Stimulated activated CD4-positive, alpha-beta T cell treated with anti-CD3 and anti-CD28 coated beads, Interleukin-4, amount 100 ng/mL, for 1 hour (primary cell): ENCODE measurements around the gene TRIP13.

Experiments
- DNase-seq: peaks from one replicate; pipeline ENCODE4 v3.0.0-alpha.2; 2020

TRIP13 gene

DNA sequence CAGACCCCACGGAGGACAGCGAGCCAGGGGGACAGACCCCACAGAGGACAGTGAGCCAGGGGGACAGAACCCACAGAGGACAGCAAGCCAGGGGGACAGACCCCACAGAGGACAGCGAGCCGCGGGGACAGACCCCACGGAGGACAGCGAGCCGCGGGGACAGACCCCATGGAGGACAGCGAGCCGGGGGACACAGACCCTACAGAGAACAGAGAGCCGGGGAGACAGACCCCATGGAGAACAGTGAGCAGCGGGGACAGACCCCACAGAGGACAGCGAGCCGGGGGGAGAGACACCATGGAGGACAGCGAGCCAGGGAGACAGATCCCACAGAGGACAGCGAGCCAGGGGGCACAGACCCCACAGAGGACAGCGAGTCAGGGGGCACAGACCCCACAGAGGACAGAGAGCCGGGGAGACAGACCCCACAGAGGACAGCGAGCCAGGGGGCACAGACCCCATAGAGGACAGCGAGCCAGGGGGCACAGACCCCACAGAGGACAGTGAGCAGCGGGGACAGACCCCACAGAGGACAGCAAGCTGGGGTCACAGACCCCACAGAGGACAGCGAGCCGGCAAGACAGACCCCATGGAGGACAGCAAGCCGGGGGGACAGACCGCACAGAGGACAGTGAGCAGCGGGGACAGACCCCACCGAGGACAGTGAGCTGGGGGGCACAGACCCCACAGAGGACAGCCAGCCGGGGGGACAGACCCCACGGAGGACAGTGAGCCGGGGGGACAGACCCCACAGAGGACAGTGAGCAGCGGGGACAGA, 37.5 kb upstream of the TRIP13 start:
- DNase-seq = no peak

DNA sequence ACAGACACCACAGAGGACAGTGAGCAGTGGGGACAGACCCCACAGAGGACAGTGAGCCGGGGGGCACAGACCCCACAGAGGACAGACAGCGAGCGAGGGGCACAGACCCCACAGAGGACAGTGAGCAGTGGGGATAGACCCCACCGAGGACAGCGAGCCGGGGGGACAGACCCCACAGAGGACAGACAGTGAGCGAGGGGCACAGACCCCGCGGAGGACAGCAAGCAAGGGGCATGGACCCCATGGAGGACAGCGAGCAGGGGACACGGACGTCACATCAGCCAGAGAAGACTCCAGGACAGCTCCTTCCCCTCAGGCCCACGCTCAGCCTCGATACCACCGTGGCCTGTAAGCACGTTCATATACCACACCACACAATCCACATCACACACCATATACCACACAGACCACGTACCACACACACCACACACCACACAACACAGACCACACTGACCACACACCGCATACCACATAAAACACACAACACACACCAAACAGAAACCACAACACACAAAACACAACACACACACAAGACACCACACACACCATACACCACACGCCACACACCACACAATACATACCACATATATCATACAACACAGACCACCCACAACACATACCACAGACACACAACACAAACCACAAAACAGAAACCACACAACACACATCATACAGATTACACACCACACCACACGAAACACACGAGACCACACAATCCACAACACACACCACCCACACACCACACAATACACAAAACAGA, 36.7 kb upstream of the TRIP13 start:
- no peak for DNase-seq

DNA sequence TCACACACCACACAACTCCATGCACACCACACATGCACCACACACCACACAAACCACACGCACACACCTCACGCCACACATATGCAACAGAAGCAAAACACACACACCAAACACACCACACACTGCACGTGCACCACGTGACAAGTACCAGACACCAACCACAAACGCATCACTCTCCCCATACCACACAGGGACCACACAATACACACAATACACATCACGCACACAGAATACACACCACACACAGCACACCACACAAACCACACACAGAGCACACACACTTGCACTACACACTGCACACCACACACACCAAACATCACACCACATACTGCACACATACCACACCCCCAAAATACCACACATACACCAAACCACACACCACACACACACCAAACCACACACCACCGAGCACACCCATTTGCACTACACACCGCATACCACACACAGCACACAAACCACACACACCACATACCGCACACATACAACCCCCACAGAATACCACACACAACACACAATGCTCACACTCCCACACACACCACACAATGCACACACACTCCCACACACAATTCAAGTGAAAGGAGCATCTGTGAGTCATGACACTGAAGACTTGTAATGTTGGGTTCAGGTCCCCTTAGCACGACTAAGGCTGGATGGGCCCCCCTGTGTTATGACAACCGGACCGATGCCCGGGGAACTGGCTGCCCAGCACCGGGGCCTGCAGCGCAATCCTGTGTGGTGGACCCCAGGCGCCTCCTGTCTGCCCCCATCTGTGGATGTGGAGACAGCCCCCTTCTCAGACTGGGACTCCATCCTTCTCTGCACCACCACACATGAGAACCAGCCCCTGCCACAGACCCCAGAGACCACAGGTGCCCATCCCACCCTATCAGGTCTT, 35.9 kb upstream of the TRIP13 start:
- DNase-seq = no peak

DNA sequence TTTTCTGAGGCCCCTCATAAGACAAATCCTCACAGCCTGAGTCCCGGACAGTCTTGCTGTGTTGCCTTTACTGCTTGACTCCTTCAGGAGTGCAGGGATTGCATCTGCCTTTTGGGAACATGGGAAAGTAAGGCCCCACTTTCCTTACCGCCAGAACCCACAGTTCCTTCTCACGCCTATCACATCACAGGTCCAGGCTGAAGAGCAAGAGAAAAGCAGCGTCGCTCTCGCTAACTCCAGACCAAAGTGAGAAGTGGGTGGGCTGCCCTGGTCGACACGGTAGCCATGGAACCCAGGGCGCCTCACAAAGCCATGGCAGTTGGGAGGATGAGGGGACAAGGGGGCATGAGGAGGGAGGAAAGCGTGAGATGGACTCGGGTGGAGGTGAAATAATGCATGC, 34.0 kb upstream of the TRIP13 start:
- no peak for DNase-seq

DNA sequence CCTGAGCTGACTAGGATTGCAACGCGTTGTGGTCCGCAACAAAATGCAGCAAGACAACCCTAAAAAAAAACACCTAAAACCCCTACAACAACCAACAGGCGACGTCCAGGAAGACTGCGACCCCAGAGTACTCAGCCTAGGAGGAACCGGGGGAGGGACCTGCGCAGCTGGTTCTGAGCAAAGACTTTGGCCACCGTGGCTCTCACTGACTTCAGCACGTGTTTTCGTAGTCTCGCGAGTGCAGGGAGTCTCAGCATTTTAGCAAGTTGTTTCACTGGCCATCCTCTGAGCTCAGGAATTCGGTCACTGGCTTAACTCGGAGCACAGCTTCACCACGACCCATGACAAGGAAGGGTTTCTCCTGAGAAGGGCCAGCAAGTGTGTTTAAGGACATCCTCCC, 33.3 kb upstream of the TRIP13 start:
- no peak for DNase-seq

DNA sequence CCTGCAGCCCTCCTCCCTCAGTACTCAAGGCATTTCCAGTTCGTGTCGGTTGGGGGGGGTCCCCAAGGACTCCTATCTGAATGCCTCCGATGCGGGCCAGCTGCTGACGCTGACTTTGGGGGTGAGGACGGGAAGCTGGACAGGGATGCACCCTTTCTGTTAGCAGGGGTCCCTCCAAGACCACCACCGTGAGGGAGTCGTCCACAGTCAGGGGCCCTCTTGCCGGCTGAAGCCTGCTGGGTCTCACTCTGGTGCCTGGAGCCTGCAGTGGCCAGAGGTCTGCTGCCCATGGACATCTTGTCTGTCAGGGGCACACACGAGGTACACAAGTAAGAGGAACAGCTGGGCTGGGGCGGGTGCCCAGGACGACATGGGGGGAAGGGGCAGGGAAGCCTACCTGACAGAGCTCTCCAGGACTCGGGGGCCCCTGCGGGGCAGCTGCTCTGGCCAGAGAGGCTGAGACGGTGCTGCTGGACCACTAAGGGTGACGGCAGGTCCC, 32.8 kb upstream of the TRIP13 start:
- no peak for DNase-seq

DNA sequence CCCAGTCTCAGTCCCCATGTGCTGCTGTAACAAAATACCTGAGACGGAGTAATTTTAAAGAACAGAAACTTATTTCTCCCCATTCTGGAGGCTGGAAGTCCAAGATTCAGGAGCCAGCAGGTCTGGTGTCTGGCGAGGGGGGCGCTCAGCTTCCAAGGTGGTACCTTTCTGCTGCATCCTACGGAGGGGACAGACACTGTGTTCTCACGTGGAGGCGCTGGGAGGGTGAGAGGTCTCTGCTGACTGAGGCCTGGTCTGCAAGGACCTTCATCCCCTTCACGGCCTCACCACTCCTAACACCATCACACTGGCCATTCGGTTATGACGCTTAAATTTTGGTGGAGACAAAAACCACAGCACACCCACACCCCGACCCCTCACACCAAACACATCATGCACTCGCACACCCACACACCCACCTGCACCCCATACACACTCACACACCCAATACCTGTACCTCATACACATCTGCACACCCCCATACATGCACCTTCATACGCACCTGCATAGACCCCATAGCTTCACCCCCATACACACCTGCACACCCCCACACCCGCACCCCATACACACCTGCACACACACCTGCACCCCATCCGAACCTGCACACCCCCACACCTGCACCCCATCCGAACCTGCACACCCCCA, 32.1 kb upstream of the TRIP13 start:
- DNase-seq = no peak

DNA sequence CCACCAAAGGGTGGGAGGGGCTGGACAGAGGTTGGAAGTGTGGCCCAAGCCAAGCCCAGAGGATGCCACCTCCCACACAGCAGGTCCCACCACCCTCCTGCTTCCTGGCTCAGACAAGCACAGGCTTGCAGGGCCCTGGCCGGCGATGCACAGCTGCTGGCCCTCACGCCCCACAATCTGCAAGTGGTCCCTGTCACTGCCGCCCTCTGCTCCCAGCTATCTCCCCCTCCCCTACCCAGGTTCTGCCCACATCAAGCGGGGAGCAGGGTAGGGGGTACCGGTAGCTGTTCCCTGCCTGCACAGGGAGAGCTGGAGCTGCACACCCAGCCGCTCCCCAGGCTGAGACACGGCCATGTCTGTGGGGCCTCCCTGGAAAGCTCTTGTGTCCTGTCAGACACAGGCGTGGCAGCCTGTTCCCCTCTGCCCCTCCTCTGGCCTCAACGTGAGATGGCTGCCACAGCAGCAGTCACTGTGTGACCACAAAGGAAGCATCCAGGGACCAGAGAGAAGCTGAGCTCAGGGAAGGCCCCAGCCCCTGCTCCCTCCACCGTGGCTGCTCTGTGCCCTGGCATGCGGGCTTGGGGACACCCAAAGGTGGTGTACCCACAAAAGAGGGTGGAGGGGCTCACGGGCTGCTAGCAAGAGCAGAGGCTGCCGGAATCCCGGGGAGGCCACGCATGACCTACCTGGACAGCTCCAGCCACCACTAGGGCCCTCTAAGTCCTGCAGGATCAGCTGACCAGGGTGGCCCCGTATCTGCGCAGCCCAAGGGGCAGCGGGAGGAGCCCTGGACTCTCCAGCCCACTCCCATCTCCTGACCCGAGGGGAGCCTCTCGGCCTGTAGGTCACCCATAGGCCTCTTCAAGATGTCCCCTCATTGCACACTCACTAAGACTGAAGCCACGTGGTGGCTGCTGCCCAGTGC, 31.0 kb upstream of the TRIP13 start:
- DNase-seq = no peak

DNA sequence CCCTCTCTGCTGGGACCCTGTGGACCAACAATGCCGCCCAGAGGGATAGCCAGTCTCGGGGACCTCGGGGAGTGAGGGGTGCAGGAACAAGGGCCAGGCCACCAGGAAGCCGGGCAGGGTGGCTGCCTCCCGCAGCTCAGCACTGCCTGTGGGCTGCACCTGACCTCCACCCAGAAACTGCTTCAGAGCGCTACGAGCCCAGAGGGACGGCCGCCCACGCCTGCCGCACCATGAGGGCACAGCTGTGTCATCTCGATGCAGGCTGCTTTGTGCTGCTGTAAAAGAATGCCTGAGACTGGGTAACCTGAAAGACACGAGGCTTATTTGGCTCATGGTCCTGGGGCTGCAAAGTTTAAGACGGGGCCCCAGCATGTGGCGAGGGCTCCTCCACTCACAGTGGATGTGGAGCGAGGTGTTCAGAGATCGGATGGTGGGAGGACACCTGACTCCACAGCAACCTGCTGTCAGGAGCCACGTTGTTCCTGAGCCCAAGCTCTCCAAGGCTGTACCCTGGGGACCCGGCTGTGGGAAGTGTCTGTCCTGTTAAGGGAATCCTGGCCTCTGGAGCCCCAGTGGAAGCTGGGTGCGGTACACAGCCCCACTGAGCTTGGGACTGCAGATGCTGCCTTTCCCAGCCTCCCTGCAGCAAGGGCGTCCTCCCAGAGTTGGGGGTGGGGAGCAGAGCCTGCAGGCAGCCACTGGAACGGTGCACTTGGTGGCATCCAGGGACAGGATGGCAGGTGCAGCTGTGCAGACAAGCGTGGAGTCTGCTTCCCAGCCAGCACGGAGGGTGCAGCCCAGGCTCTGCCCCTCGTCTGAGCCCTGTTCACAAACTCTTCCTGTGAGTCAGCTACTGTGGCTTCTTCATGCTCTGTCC, 30.1 kb upstream of the TRIP13 start:
- no peak for DNase-seq

DNA sequence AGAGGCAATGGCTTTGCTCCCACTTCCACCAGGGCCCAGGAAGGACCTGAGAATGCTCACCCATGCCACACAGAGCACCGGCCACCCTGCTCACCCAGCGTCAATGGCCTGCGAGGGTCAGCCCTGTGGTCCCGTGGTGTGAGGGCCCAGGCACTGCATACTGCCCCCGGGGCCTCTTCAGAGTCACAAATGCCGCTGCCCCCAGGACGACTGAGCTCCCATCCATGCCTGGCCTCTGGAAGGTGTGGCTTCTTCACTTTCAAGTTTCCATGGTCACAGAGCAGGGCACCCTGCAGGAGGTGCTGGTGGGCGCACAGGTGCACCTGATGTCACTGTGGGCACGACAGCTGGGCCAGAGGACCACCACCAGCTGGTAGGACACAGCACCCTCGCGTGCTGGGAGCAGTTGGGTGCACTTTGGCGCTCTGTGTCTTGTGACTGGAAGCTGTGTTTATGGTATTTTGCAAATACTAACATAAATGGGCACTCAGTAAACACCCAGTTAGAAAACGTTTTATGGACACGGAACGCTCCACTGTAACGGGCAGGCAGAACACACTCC, 29.4 kb upstream of the TRIP13 start:
- DNase-seq = no peak

DNA sequence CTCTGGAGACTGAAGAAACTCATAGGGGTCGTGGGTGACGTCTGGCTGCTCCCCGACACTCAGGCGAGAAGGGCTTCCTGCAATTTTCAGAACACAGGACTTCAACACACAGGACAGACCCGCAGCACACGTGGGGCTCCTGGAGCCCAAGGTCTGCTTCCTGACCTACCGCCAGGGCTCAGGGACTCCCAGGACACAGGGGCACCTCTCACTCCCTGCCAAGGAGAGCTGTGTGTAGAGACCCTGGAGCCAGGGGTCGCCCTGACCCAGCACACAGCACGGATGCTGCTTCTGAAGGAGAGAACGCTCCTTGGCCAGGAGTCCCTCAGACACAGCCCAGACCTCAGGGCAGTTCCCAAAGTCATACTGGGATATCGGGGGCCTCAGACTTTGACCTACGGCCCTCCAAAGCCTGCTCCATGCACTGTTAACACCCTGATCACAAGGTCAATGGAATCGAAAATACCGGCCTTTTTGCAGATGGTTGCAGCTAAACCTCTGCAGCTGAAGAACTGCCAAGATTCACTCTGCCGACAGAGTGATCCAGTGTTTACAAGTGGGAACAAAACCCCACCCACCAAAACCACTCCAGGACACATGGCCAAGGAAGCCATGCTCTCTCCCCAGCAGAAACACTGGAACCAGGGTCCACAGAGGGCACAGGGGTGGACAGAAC, 28.1 kb upstream of the TRIP13 start:
- DNase-seq = no peak

DNA sequence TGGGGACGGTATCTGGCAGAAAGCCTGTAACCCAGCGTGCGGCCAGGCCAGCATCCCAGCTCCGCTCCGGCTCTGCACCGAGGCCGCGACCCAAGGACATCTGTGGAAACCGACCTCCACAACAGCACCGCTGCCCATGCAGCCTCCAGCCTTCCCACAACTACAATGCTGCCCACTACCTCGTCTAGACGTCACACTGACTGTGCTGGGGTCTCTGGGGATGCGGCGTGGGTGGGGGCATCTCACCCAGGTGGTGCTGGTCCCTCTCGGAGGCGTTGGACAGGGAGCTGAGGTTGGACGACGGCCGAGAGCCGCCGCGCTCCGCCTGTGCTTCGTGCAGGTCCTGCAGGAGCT, 27.5 kb upstream of the TRIP13 start:
- no peak for DNase-seq

DNA sequence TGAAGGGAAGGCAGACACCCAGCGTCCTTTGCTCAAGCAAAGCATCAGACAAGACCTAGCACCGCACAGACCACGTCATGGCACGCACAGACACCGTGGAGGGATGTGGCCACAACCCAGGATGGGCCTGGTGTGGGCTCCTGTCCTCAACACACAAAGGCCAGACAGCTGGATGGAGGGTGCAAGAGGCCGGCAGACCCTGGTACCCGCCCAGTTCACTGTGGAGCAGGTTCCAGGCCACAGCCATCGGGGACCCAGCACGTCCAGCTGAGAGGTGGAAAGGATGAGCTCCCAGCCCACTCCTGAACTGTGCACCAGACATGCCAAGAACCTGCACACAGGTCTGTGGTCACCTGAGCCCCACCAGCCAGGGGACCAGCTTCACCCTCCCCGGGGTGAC, 26.9 kb upstream of the TRIP13 start:
- no peak for DNase-seq

DNA sequence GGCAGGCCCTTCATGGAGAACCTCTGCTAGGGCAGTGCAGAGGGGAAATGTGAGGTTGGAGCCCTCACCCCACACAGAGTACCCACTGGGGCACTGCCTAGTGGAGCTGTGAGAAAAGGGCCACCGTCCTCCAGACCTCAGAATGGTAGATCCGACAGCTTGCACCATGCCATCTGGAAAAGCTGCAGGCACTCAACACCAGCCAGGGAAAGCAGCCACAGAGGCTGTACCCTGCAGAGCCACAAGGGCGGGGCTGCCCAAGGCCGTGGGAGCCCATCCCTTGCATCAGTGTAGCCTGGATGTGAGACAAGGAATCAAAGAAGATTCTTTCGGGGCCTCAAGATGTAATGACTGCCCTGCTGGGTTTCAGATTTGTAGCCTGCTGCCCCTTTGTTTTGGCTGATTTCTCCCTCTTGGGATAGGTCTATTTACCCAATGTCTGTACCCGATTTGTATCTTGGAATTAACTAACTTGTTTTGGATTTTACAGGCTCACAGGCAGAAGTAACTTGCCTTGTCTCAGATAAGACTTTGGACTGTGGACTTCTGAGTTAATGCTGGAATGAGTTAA, 25.3 kb upstream of the TRIP13 start:
- no peak for DNase-seq

DNA sequence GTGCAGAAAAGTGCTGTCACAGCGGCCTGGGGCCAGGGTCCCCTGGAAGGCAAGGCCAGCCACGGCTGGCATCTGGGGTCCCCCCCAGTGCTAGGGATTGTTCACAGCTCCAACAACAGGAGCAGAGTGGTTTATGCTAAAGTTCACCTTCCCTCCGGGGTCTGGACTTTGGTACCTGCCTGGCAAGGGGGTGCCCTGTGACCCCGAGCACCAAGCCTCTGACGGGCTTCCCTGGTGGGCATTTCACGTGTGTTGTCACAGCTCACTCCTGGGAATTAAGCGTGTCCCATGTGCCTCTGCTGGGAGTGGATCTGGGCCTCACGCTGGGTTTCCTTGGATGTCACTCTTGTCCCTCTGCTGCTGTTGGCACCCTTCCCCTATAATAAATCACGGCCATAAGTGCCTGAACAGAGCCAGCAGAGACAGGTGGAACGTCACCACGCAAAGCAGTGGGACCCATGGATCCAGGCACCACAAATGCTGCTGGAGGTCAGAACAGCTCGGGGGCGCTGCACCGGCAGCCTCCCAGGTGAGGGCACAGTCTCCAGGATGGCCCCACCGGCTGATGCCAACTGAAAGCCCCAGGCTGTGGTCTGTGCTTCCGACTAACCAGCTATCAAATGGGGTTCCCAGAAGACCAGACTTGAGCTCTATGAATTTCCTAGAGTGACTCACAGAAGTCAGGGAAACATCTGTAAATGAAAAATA, 24.1 kb upstream of the TRIP13 start:
- no peak for DNase-seq

DNA sequence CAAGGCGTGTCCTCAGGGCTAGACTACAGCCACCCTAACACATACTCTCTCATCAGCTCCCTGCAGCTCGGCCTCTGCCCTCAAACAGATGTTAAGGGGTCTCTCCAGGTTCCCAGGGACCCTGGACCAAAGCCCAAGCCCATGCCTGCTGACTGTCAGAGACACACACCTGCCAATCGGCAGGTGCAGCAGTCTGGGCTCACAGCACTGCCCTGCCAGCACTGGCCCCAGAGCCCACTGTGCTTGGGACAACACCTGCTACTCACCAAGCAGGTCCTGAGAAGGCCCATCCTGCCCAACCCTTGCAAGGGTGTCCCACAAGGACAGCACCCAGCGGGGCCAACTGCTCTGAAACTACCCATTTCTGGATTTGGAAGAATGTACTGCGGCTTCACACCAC, 21.7 kb upstream of the TRIP13 start:
- DNase-seq = no peak

DNA sequence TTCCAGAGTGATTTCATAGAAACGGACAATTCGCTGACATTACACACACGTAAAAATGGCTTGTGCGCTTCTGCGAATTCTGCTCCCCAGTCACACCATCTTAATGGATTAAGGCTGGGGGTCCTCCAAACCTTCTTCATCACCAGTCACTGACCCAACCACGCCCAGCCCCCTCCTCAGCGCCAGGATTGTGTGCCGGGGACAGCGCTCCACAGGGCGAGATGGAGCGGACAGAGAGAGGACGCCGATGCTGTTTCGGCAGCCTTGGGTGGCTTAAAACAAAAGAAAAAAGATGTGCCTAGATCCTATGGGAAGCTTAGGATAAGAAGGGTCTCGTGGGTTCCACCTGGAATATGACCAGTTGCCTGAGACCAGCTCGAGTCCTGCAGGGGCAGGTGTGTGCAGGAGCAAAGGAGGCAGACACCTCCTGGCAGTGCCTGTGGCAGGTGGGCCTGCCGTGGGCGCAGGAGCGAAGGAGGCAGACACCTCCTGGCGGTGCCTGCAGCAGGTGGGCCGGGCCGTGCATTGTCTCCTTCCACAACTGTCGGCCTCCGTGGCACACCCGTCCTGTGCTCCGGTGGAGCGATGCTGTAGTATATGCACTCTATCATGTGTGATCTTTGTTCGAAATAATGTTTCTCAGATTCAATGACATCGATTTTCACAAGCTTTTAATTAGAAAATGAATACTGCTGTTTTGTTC, 20.9 kb upstream of the TRIP13 start:
- no peak for DNase-seq

DNA sequence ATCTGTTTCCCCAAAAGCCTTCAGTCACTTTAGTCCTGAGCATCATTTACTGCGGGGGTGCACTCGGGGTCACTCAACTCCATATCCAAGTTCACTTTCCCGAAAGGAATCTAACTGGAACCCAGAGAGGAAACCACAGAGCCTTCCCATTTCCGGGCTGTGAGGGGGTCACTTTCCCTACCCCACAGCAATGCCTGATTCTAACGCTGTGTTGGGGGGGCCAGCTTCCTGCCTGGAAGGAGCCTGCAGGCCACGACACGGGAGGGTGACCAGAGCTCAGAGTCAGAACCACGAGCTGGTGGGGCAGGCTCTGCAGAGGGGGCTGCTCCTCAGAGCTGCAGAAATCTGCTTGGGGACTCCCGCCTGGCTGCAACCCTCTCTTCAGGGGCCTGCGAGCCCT, 20.4 kb upstream of the TRIP13 start:
- DNase-seq = no peak
